K562 (cell line): ENCODE results near the gene GPR137C. TPM values are rescaled to one million over a fixed set of nuclear protein-coding genes. Genes with fewer than 3 reads are reported as not detected.

Source experiments
- ATF2 ChIP-seq: sonication (generic); formaldehyde crosslinking; IDR thresholded peaks from 2 replicates; pipeline ENCODE4 v1.8.1; 2022; ENCODE audit warnings: missing genetic modification reagents
- ATF7 ChIP-seq: fragments of 450-650 bp; IDR thresholded peaks from 2 replicates; pipeline ENCODE4 v1.7.1; 2014; ENCODE audit warnings: mild to moderate bottlenecking, moderate library complexity
- CEBPB ChIP-seq: fragments of 450-650 bp; IDR thresholded peaks from 2 replicates; pipeline ENCODE4 v1.6.1; 2016; ENCODE audit warnings: missing genetic modification characterization, missing compliant biosample characterization
- CHD1 ChIP-seq: fragments of 200-600 bp; sonication (generic); IDR thresholded peaks from one replicate; pipeline ENCODE4 v1.6.1; 2012; ENCODE audit warnings: mild to moderate bottlenecking, moderate library complexity, low read length, inconsistent platforms
- CREB1 ChIP-seq, 2 experiments: sonication (generic) in 1 of 2; formaldehyde crosslinking in 1 of 2; IDR thresholded peaks; 2 replicates each; pipeline versions ENCODE4 v1.6.1 to v1.8.0; 2012 to 2022; ENCODE audit warnings: inconsistent platforms in 1 of 2, mild to moderate bottlenecking in 1 of 2, missing genetic modification reagents in 1 of 2, moderate library complexity in 1 of 2
- IFI16 ChIP-seq: fragments of 250-450 bp; sonication (Bioruptor Pico); IDR thresholded peaks from 2 replicates; pipeline ENCODE4 v2.1.2; 2022; ENCODE audit warnings: mild to moderate bottlenecking, inconsistent platforms
- JUND ChIP-seq, 2 experiments: IDR thresholded peaks; 2 replicates in 1 of 2; 3 replicates in 1 of 2; pipeline ENCODE4 v1.6.1; 2011; ENCODE audit warnings: borderline replicate concordance in 2 of 2, low read depth in 2 of 2, low read length in 2 of 2, improper control_type of control experiment in 1 of 2, missing biosample characterization in 1 of 2, missing genetic modification characterization in 1 of 2, missing genetic modification reagents in 1 of 2
- KLF6 ChIP-seq: fragments of 250-450 bp; sonication (Bioruptor Pico); IDR thresholded peaks from 2 replicates; pipeline ENCODE4 v1.4.0; 2020; ENCODE audit warnings: mild to moderate bottlenecking, moderate library complexity, borderline replicate concordance
- RBM14 ChIP-seq: fragments of 200-400 bp; formaldehyde crosslinking; IDR thresholded peaks from 2 replicates; pipeline ENCODE4 v1.6.1; 2018; ENCODE audit warnings: low read depth, mild to moderate bottlenecking, low read length, moderate library complexity, borderline replicate concordance; ENCODE audit not compliant: insufficient read depth
- RCOR1 ChIP-seq, 2 experiments: IDR thresholded peaks; 2 replicates each; pipeline ENCODE4 v1.6.1; 2012; ENCODE audit warnings: low read depth in 2 of 2, low read length in 2 of 2, borderline replicate concordance in 1 of 2, improper control_type of control experiment in 1 of 2
- SMARCA5 ChIP-seq: fragments of 450-650 bp; IDR thresholded peaks from 2 replicates; pipeline ENCODE4 v1.6.1; 2016
- ZFP30 ChIP-seq: fragments of 250-450 bp; sonication (Bioruptor Pico); IDR thresholded peaks from 2 replicates; pipeline ENCODE4 v1.8.0; 2022; ENCODE audit warnings: moderate library complexity, mild to moderate bottlenecking, inconsistent platforms, borderline replicate concordance
- ZFP36 ChIP-seq: fragments of 150-350 bp; IDR thresholded peaks from 2 replicates; pipeline ENCODE4 v1.6.1; 2018; ENCODE audit warnings: low read length, low read depth; ENCODE audit not compliant: partially characterized antibody
- polyA plus RNA-seq, 8 experiments: library from polyadenylated mRNA; depleted of rRNA in 4 of 8; stranded (reverse) in 5 of 8; unstranded in 3 of 8; fragments of >200 nt; fragmentation: Nextera tagmentation in 2 of 8; fragmentation: Illumina TruSeq in 1 of 8; extraction: Ambion mirVana in 2 of 8; extraction: Trizol in 1 of 8; gene quantifications; 2 replicates each; pipeline versions ENCODE4 v1.2.1 to v1.2.3, GENCODE V29; 2011 to 2014; ENCODE audit warnings: inconsistent platforms in 1 of 8, missing spikeins in 1 of 8
- total RNA-seq, 7 experiments: library from RNA; depleted of rRNA in 6 of 7; stranded (reverse); fragments of >200 nt in 6 of 7; fragmentation: Illumina TruSeq in 2 of 7; extraction: Trizol in 2 of 7; gene quantifications; 2 replicates each; pipeline versions ENCODE4 v1.2.1 to v1.2.3, GENCODE V29; 2011 to 2021; ENCODE audit warnings: low replicate concordance in 1 of 7
- TF ChIP-seq, protein P1 (sequence below): fragments of 250-450 bp; sonication (Bioruptor Pico); IDR thresholded peaks from 2 replicates; pipeline ENCODE4 v1.5.0; 2021

Gene GPR137C
- total and polyA plus RNA-seq, 9 of the 15 experiments (the other 6 are each of a cell fraction or from before 2014, with no cell fraction given) = 0.03 to 0.31 (median 0.06) TPM; not detected in 4

- TF ChIP-seq ATF7 (peak; percentile 97), RCOR1 (IDR thresholded peaks at IDR 0.05; ENCODE audit: borderline replicate concordance in 1 of 2, low read depth in 2 of 2, low read length in 2 of 2) (peak in 1 of 2 experiments; percentile 32; a peak in 1 of 4 replicates), CREB1 (IDR thresholded peaks at IDR 0.05) (peak; percentile 23; the same call in 1 of the 2 replicates), CREB1 (CRISPR knock-in tag; IDR thresholded peaks at IDR 0.05) (no peak), KLF6 (no peak), CEBPB (tag) (peak; percentile 16; the same call in 1 of the 2 replicates), ZFP36 (no peak), ZFP30 (CRISPR knock-in tag) (no peak), JUND (IDR thresholded peaks at IDR 0.05; ENCODE audit: borderline replicate concordance, low read depth, low read length) (peak; percentile 89), JUND (tag; IDR thresholded peaks at IDR 0.05; ENCODE audit: borderline replicate concordance, low read depth, low read length) (peak; percentile 95), SMARCA5 (no peak), IFI16 (CRISPR knock-in tag) (no peak), CHD1 (no peak), RBM14 (no peak), ATF2 (peak; percentile 74; the same call in 1 of the 2 replicates)
- TF ChIP-seq, protein P1, sequence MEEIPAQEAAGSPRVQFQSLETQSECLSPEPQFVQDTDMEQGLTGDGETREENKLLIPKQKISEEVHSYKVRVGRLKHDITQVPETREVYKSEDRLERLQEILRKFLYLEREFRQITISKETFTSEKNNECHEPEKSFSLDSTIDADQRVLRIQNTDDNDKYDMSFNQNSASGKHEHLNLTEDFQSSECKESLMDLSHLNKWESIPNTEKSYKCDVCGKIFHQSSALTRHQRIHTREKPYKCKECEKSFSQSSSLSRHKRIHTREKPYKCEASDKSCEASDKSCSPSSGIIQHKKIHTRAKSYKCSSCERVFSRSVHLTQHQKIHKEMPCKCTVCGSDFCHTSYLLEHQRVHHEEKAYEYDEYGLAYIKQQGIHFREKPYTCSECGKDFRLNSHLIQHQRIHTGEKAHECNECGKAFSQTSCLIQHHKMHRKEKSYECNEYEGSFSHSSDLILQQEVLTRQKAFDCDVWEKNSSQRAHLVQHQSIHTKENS (CRISPR knock-in tag) = no peak
- TF ChIP-seq, all 486 proteins: peak for 13
Observed at GRCh38 chr14:52553671-52554575, 1.3 kb downstream of the GPR137C start (continued).
